GM12878 (cell line): ENCODE results near the gene TOMM40. TPM values are rescaled to one million over a fixed set of nuclear protein-coding genes. Genes with fewer than 3 reads are reported as not detected.
A peak's percentile ranks its signal among the peaks of the same experiment; 100 is the strongest.

ENCODE experiments used
- ATAC-seq: fragments of 200-7000 bp; cut with Tn5 transposase; 3 replicates; pipeline ENCODE4 v1.9.1; 2020; ENCODE audit warnings: mild to moderate bottlenecking, moderate library complexity
- BruUV-seq: library from RNA; stranded (reverse); fragments of 400-500 nt; replicated peaks from 2 replicates; lab custom pipeline; 2021; lab: Mats Ljungman, UMichigan
- CTCF ChIA-PET: fragments of 300-600 bp; sonication (Branson Sonifier 250); formaldehyde crosslinking; extraction: SDS; loops from one replicate; lab custom pipeline; 2021; ENCODE audit warnings: inconsistent platforms; lab: Yijun Ruan, JAX
- POLR2A ChIA-PET: fragments of 350-600 bp; formaldehyde crosslinking; extraction: SDS; loops from one replicate; lab custom pipeline; 2021; ENCODE audit warnings: inconsistent platforms; lab: Charles Lee
- RAD21 ChIA-PET: fragments of 300-600 bp; sonication (Branson Sonifier 250); formaldehyde crosslinking; loops from one replicate; lab custom pipeline; 2023; ENCODE audit warnings: antibody characterized with exemption; ENCODE audit not compliant: unreplicated experiment; lab: Charles Lee
- SMC1A ChIA-PET: fragments of 300-600 bp; sonication (Branson Sonifier 250); formaldehyde crosslinking; loops from one replicate; lab custom pipeline; 2023; ENCODE audit not compliant: unreplicated experiment, uncharacterized antibody; lab: Charles Lee
- DNase-seq: peaks from one replicate; pipeline ENCODE4 v3.0.0-alpha.2; 2011; ENCODE audit warnings: low read depth, low spot score
- FAIRE-seq: peaks from 3 replicates; lab custom pipeline; 2011; peaks lifted over from hg19 to GRCh38; lab: Jason Lieb, UNC
- H2AFZ ChIP-seq: 2 replicates; pipeline ENCODE4 v1.6.0; 2011; ENCODE audit warnings: low read depth, low read length, control low read depth; ENCODE audit not compliant: control insufficient read depth
- H3K27ac ChIP-seq: 2 replicates; pipeline ENCODE4 v1.5.1; 2011; ENCODE audit warnings: control low read depth; ENCODE audit not compliant: control insufficient read depth, insufficient read depth
- H3K27me3 ChIP-seq, 2 experiments: replicated peaks in 1 of 2; 2 replicates each; pipeline versions ENCODE4 v1.6.0 to v1.6.1; 2011; ENCODE audit warnings: low read length in 1 of 2; ENCODE audit not compliant: control insufficient read depth in 2 of 2, insufficient read depth in 2 of 2
- H3K36me3 ChIP-seq, 2 experiments: 2 replicates each; pipeline ENCODE4 v1.5.1; 2011; ENCODE audit warnings: low read length in 1 of 2; ENCODE audit not compliant: control insufficient read depth in 2 of 2, insufficient read depth in 2 of 2
- H3K4me1 ChIP-seq: 2 replicates; pipeline ENCODE4 v1.6.1; 2011; ENCODE audit warnings: mild to moderate bottlenecking, low read length, moderate library complexity, mixed read lengths; ENCODE audit not compliant: control insufficient read depth, insufficient read depth
- H3K4me2 ChIP-seq: 2 replicates; pipeline ENCODE4 v1.6.0; 2011; ENCODE audit warnings: control low read depth; ENCODE audit not compliant: control insufficient read depth, insufficient read depth
- H3K4me3 ChIP-seq: fragments of 200-600 bp; sonication (generic); 2 replicates; pipeline ENCODE4 v1.5.1; 2016
- H3K79me2 ChIP-seq: 2 replicates; pipeline ENCODE4 v1.6.0; 2011; ENCODE audit warnings: low read length; ENCODE audit not compliant: control insufficient read depth, insufficient read depth
- H3K9ac ChIP-seq: 2 replicates; pipeline ENCODE4 v1.8.0; 2011; ENCODE audit warnings: low read length, control low read depth, mixed read lengths; ENCODE audit not compliant: control insufficient read depth, insufficient read depth
- H3K9me3 ChIP-seq: replicated peaks from 3 replicates; pipeline ENCODE4 v1.5.1; 2011; ENCODE audit warnings: mild to moderate bottlenecking, low read length; ENCODE audit not compliant: control insufficient read depth, insufficient read depth
- H4K20me1 ChIP-seq: 2 replicates; pipeline ENCODE4 v1.6.0; 2011; ENCODE audit not compliant: control insufficient read depth, insufficient read depth
- HCFC1 ChIP-seq: fragments of 150-350 bp; IDR thresholded peaks from 2 replicates; pipeline ENCODE4 v1.6.1; 2014; ENCODE audit warnings: low read length
- HDAC2 ChIP-seq: fragments of 200-600 bp; sonication (generic); IDR thresholded peaks from 2 replicates; pipeline ENCODE4 v1.6.1; 2017
- KLF5 ChIP-seq: fragments of 450-650 bp; IDR thresholded peaks from 2 replicates; pipeline ENCODE4 v1.6.1; 2014; ENCODE audit warnings: mild to moderate bottlenecking; ENCODE audit not compliant: partially characterized antibody
- NFXL1 ChIP-seq: fragments of 450-650 bp; IDR thresholded peaks from 2 replicates; pipeline ENCODE4 v1.6.1; 2017; ENCODE audit warnings: antibody characterized with exemption, mild to moderate bottlenecking, borderline replicate concordance
- POLR2A ChIP-seq: IDR thresholded peaks from 2 replicates; pipeline ENCODE4 v1.6.1; 2011; ENCODE audit warnings: low read depth, mild to moderate bottlenecking, low read length
- YY1 ChIP-seq: IDR thresholded peaks from 2 replicates; pipeline ENCODE4 v1.6.1; 2011; ENCODE audit warnings: low read depth, mild to moderate bottlenecking, low read length
- ZNF24 ChIP-seq: fragments of 450-650 bp; IDR thresholded peaks from 2 replicates; pipeline ENCODE4 v1.6.1; 2017; ENCODE audit warnings: antibody characterized with exemption, mild to moderate bottlenecking
- WGBS: methylation state at CpG from one replicate; pipeline ENCODE4 v1.1.6; 2016; ENCODE audit warnings: low lambda C conversion rate; ENCODE audit not compliant: insufficient replicate concordance, insufficient coverage; ENCODE audit errors: missing lambda C conversion rate; 5-methylcytosine and 5-hydroxymethylcytosine counted together
- in situ Hi-C: fragments of 300-500 bp; cut with MboI; formaldehyde crosslinking; loops from 9 replicates; pipeline ENCODE4 v1.14.3; 2018; ENCODE audit warnings: mixed read lengths
- intact Hi-C: fragments of 100-400 bp; cut with micrococcal nuclease; formaldehyde crosslinking; loops from one replicate; pipeline ENCODE4 v1.14.2; 2022; ENCODE audit not compliant: unreplicated experiment
- polyA plus RNA-seq, 11 experiments: library from polyadenylated mRNA; depleted of rRNA in 4 of 11; unstranded in 6 of 11; stranded (reverse) in 5 of 11; fragments of >200 nt; fragmentation: Nextera tagmentation in 4 of 11; fragmentation: Illumina TruSeq in 1 of 11; extraction: Ambion mirVana in 4 of 11; extraction: Trizol in 1 of 11; gene quantifications; 1 replicate in 1 of 11; 2 replicates in 10 of 11; pipeline versions ENCODE4 v1.2.1 to v1.2.3, GENCODE V29; 2011 to 2016; ENCODE audit warnings: inconsistent platforms in 2 of 11, missing spikeins in 2 of 11, low read depth in 1 of 11
- total RNA-seq, 4 experiments: library from RNA; depleted of rRNA in 3 of 4; stranded (reverse); fragments of >200 nt in 3 of 4; fragmentation: Illumina TruSeq in 1 of 4; extraction: Trizol in 1 of 4; gene quantifications; 2 replicates each; pipeline versions ENCODE4 v1.2.1 to v1.2.3, GENCODE V29; 2013 to 2021
- TF ChIP-seq, protein P1 (sequence below): IDR thresholded peaks from 2 replicates; pipeline ENCODE4 v1.6.1; 2011; ENCODE audit warnings: borderline replicate concordance, low read depth, mild to moderate bottlenecking, moderate library complexity, low read length; ENCODE audit not compliant: insufficient read depth, poor library complexity, severe bottlenecking
- TF ChIP-seq, protein P2 (sequence below), 3 experiments: IDR thresholded peaks in 2 of 3; conservative IDR thresholded peaks in 1 of 3; 2 replicates each; pipeline ENCODE4 v1.5.1; 2011; ENCODE audit warnings: low read depth in 3 of 3, low read length in 3 of 3, mild to moderate bottlenecking in 3 of 3, control low read depth in 2 of 3, moderate library complexity in 2 of 3, inconsistent platforms in 1 of 3, mixed read lengths in 1 of 3; ENCODE audit not compliant: control insufficient read depth in 2 of 3, insufficient read depth in 1 of 3; ENCODE audit errors: extremely low read depth in 1 of 3
- TF ChIP-seq, protein P3 (sequence below): fragments of 450-650 bp; formaldehyde crosslinking; IDR thresholded peaks from 2 replicates; pipeline ENCODE4 v1.4.0; 2022; ENCODE audit warnings: mild to moderate bottlenecking, moderate library complexity

Gene TOMM40
- total and polyA plus RNA-seq, 10 of the 15 experiments (the other 5 are each of a cell fraction or from before 2014, with no cell fraction given), result 0.85 to 221 (median 99.9) TPM

DNA sequence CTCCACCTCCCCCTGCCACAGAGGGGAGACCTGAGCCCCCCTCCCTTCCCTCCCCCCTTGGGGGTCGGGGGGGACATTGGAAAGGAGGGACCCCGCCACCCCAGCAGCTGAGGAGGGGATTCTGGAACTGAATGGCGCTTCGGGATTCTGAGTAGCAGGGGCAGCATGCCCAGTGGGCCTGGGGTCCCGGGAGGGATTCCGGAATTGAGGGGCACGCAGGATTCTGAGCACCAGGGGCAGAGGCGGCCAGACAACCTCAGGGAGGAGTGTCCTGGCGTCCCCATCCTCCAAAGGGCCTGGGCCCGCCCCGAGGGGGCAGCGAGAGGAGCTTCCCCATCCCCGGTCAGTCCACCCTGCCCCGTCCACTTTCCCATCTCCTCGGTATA, 12.2 kb downstream of the TOMM40 start (continued):
- TF ChIP-seq, protein P1, sequence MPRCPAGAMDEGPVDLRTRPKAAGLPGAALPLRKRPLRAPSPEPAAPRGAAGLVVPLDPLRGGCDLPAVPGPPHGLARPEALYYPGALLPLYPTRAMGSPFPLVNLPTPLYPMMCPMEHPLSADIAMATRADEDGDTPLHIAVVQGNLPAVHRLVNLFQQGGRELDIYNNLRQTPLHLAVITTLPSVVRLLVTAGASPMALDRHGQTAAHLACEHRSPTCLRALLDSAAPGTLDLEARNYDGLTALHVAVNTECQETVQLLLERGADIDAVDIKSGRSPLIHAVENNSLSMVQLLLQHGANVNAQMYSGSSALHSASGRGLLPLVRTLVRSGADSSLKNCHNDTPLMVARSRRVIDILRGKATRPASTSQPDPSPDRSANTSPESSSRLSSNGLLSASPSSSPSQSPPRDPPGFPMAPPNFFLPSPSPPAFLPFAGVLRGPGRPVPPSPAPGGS, result no peak
- TF ChIP-seq KLF5 (no peak), NFXL1 (no peak), HDAC2 (no peak)
- TF ChIP-seq, protein P2, sequence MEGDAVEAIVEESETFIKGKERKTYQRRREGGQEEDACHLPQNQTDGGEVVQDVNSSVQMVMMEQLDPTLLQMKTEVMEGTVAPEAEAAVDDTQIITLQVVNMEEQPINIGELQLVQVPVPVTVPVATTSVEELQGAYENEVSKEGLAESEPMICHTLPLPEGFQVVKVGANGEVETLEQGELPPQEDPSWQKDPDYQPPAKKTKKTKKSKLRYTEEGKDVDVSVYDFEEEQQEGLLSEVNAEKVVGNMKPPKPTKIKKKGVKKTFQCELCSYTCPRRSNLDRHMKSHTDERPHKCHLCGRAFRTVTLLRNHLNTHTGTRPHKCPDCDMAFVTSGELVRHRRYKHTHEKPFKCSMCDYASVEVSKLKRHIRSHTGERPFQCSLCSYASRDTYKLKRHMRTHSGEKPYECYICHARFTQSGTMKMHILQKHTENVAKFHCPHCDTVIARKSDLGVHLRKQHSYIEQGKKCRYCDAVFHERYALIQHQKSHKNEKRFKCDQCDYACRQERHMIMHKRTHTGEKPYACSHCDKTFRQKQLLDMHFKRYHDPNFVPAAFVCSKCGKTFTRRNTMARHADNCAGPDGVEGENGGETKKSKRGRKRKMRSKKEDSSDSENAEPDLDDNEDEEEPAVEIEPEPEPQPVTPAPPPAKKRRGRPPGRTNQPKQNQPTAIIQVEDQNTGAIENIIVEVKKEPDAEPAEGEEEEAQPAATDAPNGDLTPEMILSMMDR (IDR thresholded peaks at IDR 0.05 in 2 of 3, conservative IDR thresholded peaks at IDR 0.05 in 1 of 3; ENCODE audit: control insufficient read depth in 2 of 3, extremely low read depth in 1 of 3, insufficient read depth in 1 of 3, low read depth in 3 of 3, low read length in 3 of 3), result no peak

DNA sequence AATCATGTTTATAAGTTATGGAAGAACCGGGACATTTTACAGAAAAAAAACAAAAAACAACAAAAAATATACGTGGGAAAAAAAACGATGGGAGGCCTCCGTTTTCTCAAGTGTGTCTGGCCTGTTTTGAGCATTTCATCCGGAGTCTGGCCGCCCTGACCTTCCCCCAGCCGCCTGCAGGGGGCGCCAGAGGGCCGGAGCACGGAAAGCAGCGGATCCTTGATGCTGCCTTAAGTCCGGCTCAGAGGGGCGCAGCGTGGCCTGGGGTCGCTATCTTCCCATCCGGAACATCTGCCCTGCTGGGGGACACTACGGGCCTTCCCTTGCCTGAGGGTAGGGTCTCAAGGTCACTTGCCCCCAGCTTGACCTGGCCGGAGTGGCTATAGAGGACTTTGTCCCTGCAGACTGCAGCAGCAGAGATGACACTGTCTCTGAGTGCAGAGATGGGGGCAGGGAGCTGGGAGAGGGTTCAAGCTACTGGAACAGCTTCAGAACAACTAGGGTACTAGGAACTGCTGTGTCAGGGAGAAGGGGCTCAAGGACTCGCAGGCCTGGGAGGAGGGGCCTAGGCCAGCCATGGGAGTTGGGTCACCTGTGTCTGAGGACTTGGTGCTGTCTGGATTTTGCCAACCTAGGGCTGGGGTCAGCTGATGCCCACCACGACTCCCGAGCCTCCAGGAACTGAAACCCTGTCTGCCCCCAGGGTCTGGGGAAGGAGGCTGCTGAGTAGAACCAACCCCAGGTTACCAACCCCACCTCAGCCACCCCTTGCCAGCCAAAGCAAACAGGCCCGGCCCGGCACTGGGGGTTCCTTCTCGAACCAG, 12.8 kb downstream of the TOMM40 start:
- POLR2A ChIA-PET, result interaction anchor here (1.0 kb wide), 1 partner anchor 136 kb away, joined by 3 read pairs; no protein-coding TSS in a partner anchor
- H3K4me1 ChIP-seq, result no peaks in the 10 kb centered on the region
- SMC1A ChIA-PET, result interaction anchor here (2.3 kb wide), 1 partner anchor 48 kb away, joined by 11 read pairs; no protein-coding TSS in a partner anchor
- DNase-seq (no peak), FAIRE-seq (peak; percentile 85), ATAC-seq (peak; percentile 84)
- WGBS, result 21% methylated on average over 24 of the region's 24 CpGs
- H3K79me2 ChIP-seq, result no peaks in the 10 kb centered on the region
- peaks cover 8 to 22% of the 10 kb centered on the region in 2 experiments; a peak in 3 of 4 replicates for H3K36me3 ChIP-seq
- H3K4me2 ChIP-seq, result no peak overlapping the region
- H3K27me3 ChIP-seq, result no peaks in the 10 kb centered on the region
- no peak overlapping the region for H2AFZ ChIP-seq
- H4K20me1 ChIP-seq, result no peaks in the 10 kb centered on the region; the same call in 1 of the 2 replicates
- in situ Hi-C loops, result loop anchor here (5.0 to 10.0 kb wide), 3 partner anchors 51 to 431 kb away; partner anchors contain the start of gene CLPTM1
- no peak overlapping the region for H3K9ac ChIP-seq
- RAD21 ChIA-PET, result interaction anchor here (0.9 to 2.3 kb wide), 3 partner anchors 48 to 284 kb away, joined by 3 to 8 read pairs (median 3); no protein-coding TSS in a partner anchor
- no peak overlapping the region for H3K27ac ChIP-seq
- CTCF ChIA-PET, result interaction anchor here (0.8 to 4.3 kb wide), 12 partner anchors 10 to 222 kb away, joined by 3 to 34 read pairs (median 4); partner anchors contain the start of genes APOC1, CLPTM1 and TOMM40
- no peak overlapping the region for H3K4me3 ChIP-seq
- intact Hi-C loops, result loop anchor here (2.0 kb wide), 2 partner anchors 47 to 155 kb away; no protein-coding TSS in a partner anchor
- BruUV-seq, result no TSS peak
- H3K9me3 ChIP-seq, result no peaks in the 10 kb centered on the region
- TF ChIP-seq, protein P2 (IDR thresholded peaks at IDR 0.05 in 2 of 3, conservative IDR thresholded peaks at IDR 0.05 in 1 of 3; ENCODE audit: control insufficient read depth in 2 of 3, extremely low read depth in 1 of 3, insufficient read depth in 1 of 3, low read depth in 3 of 3, low read length in 3 of 3), result peak; percentile 93 to 99 (median 96)
- TF ChIP-seq, protein P3, sequence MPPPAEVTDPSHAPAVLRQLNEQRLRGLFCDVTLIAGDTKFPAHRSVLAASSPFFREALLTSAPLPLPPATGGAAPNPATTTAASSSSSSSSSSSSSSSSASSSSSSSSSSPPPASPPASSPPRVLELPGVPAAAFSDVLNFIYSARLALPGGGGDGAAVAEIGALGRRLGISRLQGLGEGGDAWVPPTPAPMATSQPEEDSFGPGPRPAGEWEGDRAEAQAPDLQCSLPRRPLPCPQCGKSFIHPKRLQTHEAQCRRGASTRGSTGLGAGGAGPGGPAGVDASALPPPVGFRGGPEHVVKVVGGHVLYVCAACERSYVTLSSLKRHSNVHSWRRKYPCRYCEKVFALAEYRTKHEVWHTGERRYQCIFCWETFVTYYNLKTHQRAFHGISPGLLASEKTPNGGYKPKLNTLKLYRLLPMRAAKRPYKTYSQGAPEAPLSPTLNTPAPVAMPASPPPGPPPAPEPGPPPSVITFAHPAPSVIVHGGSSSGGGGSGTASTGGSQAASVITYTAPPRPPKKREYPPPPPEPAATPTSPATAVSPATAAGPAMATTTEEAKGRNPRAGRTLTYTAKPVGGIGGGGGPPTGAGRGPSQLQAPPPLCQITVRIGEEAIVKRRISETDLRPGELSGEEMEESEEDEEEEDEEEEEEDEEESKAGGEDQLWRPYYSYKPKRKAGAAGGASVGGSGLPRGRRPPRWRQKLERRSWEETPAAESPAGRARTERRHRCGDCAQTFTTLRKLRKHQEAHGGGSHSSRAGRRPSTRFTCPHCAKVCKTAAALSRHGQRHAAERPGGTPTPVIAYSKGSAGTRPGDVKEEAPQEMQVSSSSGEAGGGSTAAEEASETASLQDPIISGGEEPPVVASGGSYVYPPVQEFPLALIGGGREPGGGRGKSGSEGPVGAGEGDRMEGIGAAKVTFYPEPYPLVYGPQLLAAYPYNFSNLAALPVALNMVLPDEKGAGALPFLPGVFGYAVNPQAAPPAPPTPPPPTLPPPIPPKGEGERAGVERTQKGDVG (CRISPR knock-in tag), result no peak
- TF ChIP-seq HCFC1 (no peak), YY1 (peak; percentile 51; the same call in 1 of the 2 replicates), POLR2A (peak; percentile 25; the same call in 1 of the 2 replicates), ZNF24 (no peak)
